ENCODE results near the gene RNF207. TPM values are rescaled to one million over a fixed set of nuclear protein-coding genes. Genes with fewer than 3 reads are reported as not detected.

Gene RNF207
- total RNA-seq, 2 donors from 2014 or later: 35.8 to 38.3 TPM

GRCh38 chr1:6171548-6172124, 34.3 kb upstream of the RNF207 start:
- ATAC-seq (peak in 1 of 2 donors; percentile 7), DNase-seq (no peak)
- intact Hi-C loops (cut with DNase I): loop anchor here in 1 of 2 donors (10.0 kb wide), 1 partner anchor 117 kb away; no protein-coding TSS in a partner anchor

GRCh38 chr1:6172549-6172948, 33.4 kb upstream of the RNF207 start:
- intact Hi-C loops (cut with DNase I): loop anchor here in 1 of 2 donors (10.0 kb wide), 1 partner anchor 118 kb away; no protein-coding TSS in a partner anchor
- DNase-seq: no peak
- no peak for ATAC-seq

GRCh38 chr1:6174621-6175410, 31.1 kb upstream of the RNF207 start:
- no peak for DNase-seq
- intact Hi-C loops (cut with DNase I): loop anchor here in 1 of 2 donors (10.0 kb wide), 1 partner anchor 120 kb away; no protein-coding TSS in a partner anchor
- ATAC-seq: no peak

- ATAC-seq: no peak
- no peak for DNase-seq
- intact Hi-C loops (cut with DNase I): loop anchor here in 1 of 2 donors (10.0 kb wide), 1 partner anchor 121 kb away; no protein-coding TSS in a partner anchor
These were observed 30.5 kb upstream of the RNF207 start for GRCh38 chr1:6175411-6175828.

- no peak for ATAC-seq
- intact Hi-C loops (cut with DNase I): loop anchor here in 1 of 2 donors (10.0 kb wide), 1 partner anchor 122 kb away; no protein-coding TSS in a partner anchor
- no peak for DNase-seq
These were observed 29.1 kb upstream of the RNF207 start for GRCh38 chr1:6176779-6177178.

GRCh38 chr1:6177681-6178380, 28.1 kb upstream of the RNF207 start:
- intact Hi-C loops (cut with DNase I): loop anchor here in 1 of 2 donors (10.0 kb wide), 1 partner anchor 123 kb away; no protein-coding TSS in a partner anchor
- no peak for ATAC-seq
- no peak for DNase-seq

- intact Hi-C loops (cut with DNase I): loop anchor here in 1 of 2 donors (10.0 kb wide), 1 partner anchor 124 kb away; no protein-coding TSS in a partner anchor
- no peak for ATAC-seq
- no peak for DNase-seq
These were observed 27.0 kb upstream of the RNF207 start for GRCh38 chr1:6178751-6179563.

GRCh38 chr1:6179564-6180175, 26.2 kb upstream of the RNF207 start:
- ATAC-seq (no peak), DNase-seq (no peak)
- intact Hi-C loops (cut with DNase I): loop anchor here in 1 of 2 donors (10.0 kb wide), 1 partner anchor 125 kb away; no protein-coding TSS in a partner anchor

- DNase-seq: no peak
- intact Hi-C loops (cut with DNase I): no loop called here
- peak in 1 of 2 donors; percentile 34 for ATAC-seq
These were observed 25.6 kb upstream of the RNF207 start, which contains the start of gene CHD5 for GRCh38 chr1:6180268-6180706. TSS of gene CHD5 (minus strand) at chr1:6180321. CDS start at chr1:6180023, 298 bp downstream.

- no peak for ATAC-seq
- intact Hi-C loops (cut with DNase I): no loop called here
These were observed 25.1 kb upstream of the RNF207 start for GRCh38 chr1:6180707-6181311.

GRCh38 chr1:6181347-6181770, 24.6 kb upstream of the RNF207 start:
- intact Hi-C loops (cut with DNase I): no loop called here
- peak in 1 of 2 donors; percentile 22 for ATAC-seq
- no peak for DNase-seq

More at GRCh38 chr1:6180707-6181311, 25.1 kb upstream of the RNF207 start:
- no peak for DNase-seq

- no peak for ATAC-seq
- intact Hi-C loops (cut with DNase I): no loop called here
These were observed 22.4 kb upstream of the RNF207 start for GRCh38 chr1:6183520-6183989.

GRCh38 chr1:6184083-6184783, 21.7 kb upstream of the RNF207 start:
- ATAC-seq (no peak), DNase-seq (no peak)
- intact Hi-C loops (cut with DNase I): no loop called here

More at GRCh38 chr1:6183520-6183989, 22.4 kb upstream of the RNF207 start:
- no peak for DNase-seq

GRCh38 chr1:6185151-6185550, 20.8 kb upstream of the RNF207 start:
- DNase-seq (no peak), ATAC-seq (no peak)
- intact Hi-C loops (cut with DNase I): no loop called here

- intact Hi-C loops (cut with DNase I): no loop called here
- DNase-seq (no peak), ATAC-seq (peak in 1 of 2 donors; percentile 14)
These were observed 20.1 kb upstream of the RNF207 start for GRCh38 chr1:6185635-6186382.

- intact Hi-C loops (cut with DNase I): no loop called here
- no peak for DNase-seq
- ATAC-seq: no peak
These were observed 17.5 kb upstream of the RNF207 start for GRCh38 chr1:6188466-6188865.
